ENCODE results near the gene ITGB2. TPM values are rescaled to one million over a fixed set of nuclear protein-coding genes. Genes with fewer than 3 reads are reported as not detected.

The ITGB2 gene
- total RNA-seq, 2 donors from 2014 or later, result 161 to 166 TPM

GRCh38 chr21:44960141-44961092, 39.7 kb upstream of the ITGB2 start:
- TF ChIP-seq, protein P1, sequence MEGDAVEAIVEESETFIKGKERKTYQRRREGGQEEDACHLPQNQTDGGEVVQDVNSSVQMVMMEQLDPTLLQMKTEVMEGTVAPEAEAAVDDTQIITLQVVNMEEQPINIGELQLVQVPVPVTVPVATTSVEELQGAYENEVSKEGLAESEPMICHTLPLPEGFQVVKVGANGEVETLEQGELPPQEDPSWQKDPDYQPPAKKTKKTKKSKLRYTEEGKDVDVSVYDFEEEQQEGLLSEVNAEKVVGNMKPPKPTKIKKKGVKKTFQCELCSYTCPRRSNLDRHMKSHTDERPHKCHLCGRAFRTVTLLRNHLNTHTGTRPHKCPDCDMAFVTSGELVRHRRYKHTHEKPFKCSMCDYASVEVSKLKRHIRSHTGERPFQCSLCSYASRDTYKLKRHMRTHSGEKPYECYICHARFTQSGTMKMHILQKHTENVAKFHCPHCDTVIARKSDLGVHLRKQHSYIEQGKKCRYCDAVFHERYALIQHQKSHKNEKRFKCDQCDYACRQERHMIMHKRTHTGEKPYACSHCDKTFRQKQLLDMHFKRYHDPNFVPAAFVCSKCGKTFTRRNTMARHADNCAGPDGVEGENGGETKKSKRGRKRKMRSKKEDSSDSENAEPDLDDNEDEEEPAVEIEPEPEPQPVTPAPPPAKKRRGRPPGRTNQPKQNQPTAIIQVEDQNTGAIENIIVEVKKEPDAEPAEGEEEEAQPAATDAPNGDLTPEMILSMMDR (IDR thresholded peaks at IDR 0.05), result no peak
- no peaks in the 10 kb centered on the region for H3K27me3 ChIP-seq (replicated peaks; ENCODE audit: insufficient read depth)
- H3K9me3 ChIP-seq, result no peaks in the 10 kb centered on the region
- H3K27ac ChIP-seq, result peak overlapping the region; percentile 85 to 94
- DNase-seq (ENCODE audit: low spot score) (no peak), ATAC-seq (ENCODE audit: insufficient number of reproducible peaks, low FRiP score, low read depth) (no peak)
- H3K4me1 ChIP-seq (ENCODE audit: control insufficient read depth in 1 of 2, low read depth in 2 of 2), result peaks cover 51 to 70% of the 10 kb centered on the region in 2 donors
- H3K4me3 ChIP-seq, result no peak overlapping the region
- no peaks in the 10 kb centered on the region for H3K36me3 ChIP-seq

- peak overlapping the region; percentile 85 to 94 for H3K27ac ChIP-seq
- no peak for ATAC-seq (ENCODE audit: insufficient number of reproducible peaks, low FRiP score, low read depth)
- H3K4me1 ChIP-seq (ENCODE audit: control insufficient read depth in 1 of 2, low read depth in 2 of 2), result peaks cover 51 to 78% of the 10 kb centered on the region in 2 donors
- no peaks in the 10 kb centered on the region for H3K27me3 ChIP-seq (replicated peaks; ENCODE audit: insufficient read depth)
- no peaks in the 10 kb centered on the region for H3K9me3 ChIP-seq
- H3K4me3 ChIP-seq, result peak overlapping the region; percentile 42
- no peak for DNase-seq (ENCODE audit: low spot score)
- TF ChIP-seq, protein P1 (IDR thresholded peaks at IDR 0.05), result no peak
- H3K36me3 ChIP-seq, result no peaks in the 10 kb centered on the region
Observed at GRCh38 chr21:44959376-44960091, 38.8 kb upstream of the ITGB2 start.

- Histone ChIP-seq H3K4me1 (ENCODE audit: control insufficient read depth in 1 of 2, low read depth in 2 of 2) (peaks cover 46 to 80% of the 10 kb centered on the region in 2 donors), H3K4me3 (peak overlapping the region; percentile 42), H3K9me3 (no peaks in the 10 kb centered on the region), H3K27ac (peak overlapping the region; percentile 85 to 94), H3K27me3 (replicated peaks; ENCODE audit: insufficient read depth) (no peaks in the 10 kb centered on the region), H3K36me3 (no peaks in the 10 kb centered on the region)
- TF ChIP-seq, protein P1 (IDR thresholded peaks at IDR 0.05), result no peak
- ATAC-seq (ENCODE audit: insufficient number of reproducible peaks, low FRiP score, low read depth) (peak; percentile 60), DNase-seq (ENCODE audit: low spot score) (peak; percentile 54)
Observed at GRCh38 chr21:44958471-44959191, 37.9 kb upstream of the ITGB2 start.

DNA sequence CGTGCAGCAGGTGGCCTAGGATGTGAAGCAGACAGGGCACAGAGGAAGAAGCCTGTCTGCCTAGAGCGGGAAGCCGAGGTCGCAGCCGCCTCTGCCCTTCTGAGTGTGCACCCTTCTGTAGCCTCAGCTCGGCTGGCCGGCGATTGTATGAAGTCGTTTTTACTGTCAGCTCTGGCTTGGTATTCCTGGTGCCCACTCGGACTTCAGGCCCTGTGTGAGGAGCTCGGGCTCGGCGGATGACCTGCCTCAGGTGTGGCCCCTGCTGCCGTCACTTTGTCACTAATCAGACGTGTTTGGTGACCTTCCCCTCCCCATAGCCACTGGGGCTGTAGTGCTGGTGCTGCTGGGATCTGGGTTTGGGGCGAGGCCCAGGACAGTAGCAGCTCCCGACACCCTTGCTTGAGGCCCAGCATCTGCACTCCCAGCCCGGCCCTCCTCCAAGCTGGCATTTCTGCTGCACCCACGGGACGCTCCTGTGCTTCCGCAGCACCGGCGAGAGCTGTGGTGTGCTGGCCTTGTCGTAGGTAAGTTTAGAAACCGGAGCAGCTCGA, 37.3 kb upstream of the ITGB2 start:
- Histone ChIP-seq H3K4me3 (peak overlapping the region; percentile 42), H3K36me3 (no peaks in the 10 kb centered on the region), H3K4me1 (ENCODE audit: control insufficient read depth in 1 of 2, low read depth in 2 of 2) (peaks cover 45 to 80% of the 10 kb centered on the region in 2 donors), H3K27me3 (replicated peaks; ENCODE audit: insufficient read depth) (no peaks in the 10 kb centered on the region), H3K9me3 (no peaks in the 10 kb centered on the region), H3K27ac (peak overlapping the region; percentile 85 to 94)
- no peak for DNase-seq (ENCODE audit: low spot score)
- TF ChIP-seq, protein P1 (IDR thresholded peaks at IDR 0.05), result no peak
- ATAC-seq (ENCODE audit: insufficient number of reproducible peaks, low FRiP score, low read depth), result no peak
